GM23338 (cell line): Measurements from ENCODE around the gene OR52W1. TPM values are rescaled to one million over a fixed set of nuclear protein-coding genes. Genes with fewer than 3 reads are reported as not detected.

ENCODE experiments used
- ATAC-seq: fragments of 200-7000 bp; cut with Tn5 transposase; 3 replicates; pipeline ENCODE4 v1.9.1; 2020
- DNase-seq: peaks from one replicate; pipeline ENCODE4 v3.0.0-alpha.2; 2015; ENCODE audit warnings: low spot score
- H2AFZ ChIP-seq: fragments of 200-600 bp; sonication (generic); 2 replicates; pipeline ENCODE4 v1.8.0; 2016; ENCODE audit warnings: antibody characterized with exemption, mild to moderate bottlenecking, moderate library complexity
- H3F3A ChIP-seq: fragments of 200-600 bp; sonication (generic); replicated peaks from 2 replicates; pipeline ENCODE4 v1.8.0; 2017; ENCODE audit warnings: antibody characterized with exemption, mixed run types, low read depth
- H3K27ac ChIP-seq: fragments of 200-600 bp; sonication (generic); 2 replicates; pipeline ENCODE4 v1.6.1; 2016; ENCODE audit warnings: low read depth
- H3K27me3 ChIP-seq: fragments of 200-600 bp; sonication (generic); 2 replicates; pipeline ENCODE4 v1.8.0; 2016; ENCODE audit warnings: mild to moderate bottlenecking, mixed run types, moderate library complexity; ENCODE audit not compliant: insufficient read depth
- H3K36me3 ChIP-seq: fragments of 200-600 bp; sonication (generic); 2 replicates; pipeline ENCODE4 v1.8.0; 2016; ENCODE audit warnings: mild to moderate bottlenecking; ENCODE audit not compliant: insufficient read depth
- H3K4me1 ChIP-seq: fragments of 200-600 bp; sonication (generic); 2 replicates; pipeline ENCODE4 v1.8.0; 2016; ENCODE audit warnings: mild to moderate bottlenecking, moderate library complexity; ENCODE audit not compliant: insufficient read depth
- H3K4me2 ChIP-seq: fragments of 200-600 bp; sonication (generic); 2 replicates; pipeline ENCODE4 v1.7.1; 2017; ENCODE audit warnings: mixed run types
- H3K4me3 ChIP-seq: fragments of 200-600 bp; sonication (generic); 2 replicates; pipeline ENCODE4 v1.6.1; 2016; ENCODE audit warnings: mixed run types
- H3K79me2 ChIP-seq: fragments of 200-600 bp; sonication (generic); replicated peaks from 2 replicates; pipeline ENCODE4 v1.8.0; 2017; ENCODE audit warnings: mild to moderate bottlenecking; ENCODE audit not compliant: insufficient read depth
- H3K9me2 ChIP-seq: fragments of 200-600 bp; sonication (generic); 2 replicates; pipeline ENCODE4 v1.8.0; 2017; ENCODE audit not compliant: insufficient read depth
- H4K20me1 ChIP-seq: fragments of 200-600 bp; sonication (generic); replicated peaks from 2 replicates; pipeline ENCODE4 v1.8.0; 2017; ENCODE audit warnings: mild to moderate bottlenecking; ENCODE audit not compliant: insufficient read depth
- H3K27ac Mint-ChIP-seq: 2 replicates; pipeline ENCODE4 v1.8.0; 2020; ENCODE audit warnings: inconsistent platforms, mild to moderate bottlenecking, moderate library complexity, mixed read lengths
- H3K27me3 Mint-ChIP-seq: 3 replicates; pipeline ENCODE4 v1.8.0; 2022; ENCODE audit warnings: low read depth, mild to moderate bottlenecking, moderate library complexity, mixed read lengths, inconsistent platforms; ENCODE audit not compliant: insufficient read depth, poor library complexity
- H3K36me3 Mint-ChIP-seq: 3 replicates; pipeline ENCODE4 v1.8.0; 2021; ENCODE audit warnings: low read depth, mild to moderate bottlenecking, inconsistent platforms, moderate library complexity, mixed read lengths
- H3K4me1 Mint-ChIP-seq: 3 replicates; pipeline ENCODE4 v1.8.0; 2020; ENCODE audit warnings: mild to moderate bottlenecking, inconsistent platforms, mixed read lengths
- H3K4me3 Mint-ChIP-seq: 3 replicates; pipeline ENCODE4 v1.8.0; 2021; ENCODE audit warnings: moderate library complexity, mild to moderate bottlenecking, inconsistent platforms, mixed read lengths
- H3K9me3 Mint-ChIP-seq: 3 replicates; pipeline ENCODE4 v1.8.0; 2020; ENCODE audit warnings: moderate library complexity, mild to moderate bottlenecking, inconsistent platforms, mixed read lengths
- CREB1 ChIP-seq: fragments of 250-450 bp; sonication (Bioruptor Pico); IDR thresholded peaks from 2 replicates; pipeline ENCODE4 v1.5.0; 2020; ENCODE audit warnings: low read depth, mild to moderate bottlenecking, moderate library complexity
- CTCF ChIP-seq, 2 experiments: fragments of 200-600 bp in 1 of 2; sonication (generic) in 1 of 2; conservative IDR thresholded peaks; 2 replicates each; pipeline versions ENCODE4 v1.5.1 to v1.6.1; 2016 to 2017; ENCODE audit warnings: antibody characterized with exemption in 2 of 2, low read depth in 2 of 2, mild to moderate bottlenecking in 2 of 2, moderate library complexity in 1 of 2
- EZH2 ChIP-seq: fragments of 200-600 bp; sonication (generic); IDR thresholded peaks from one replicate; pipeline ENCODE4 v1.8.0; 2017; ENCODE audit warnings: antibody characterized with exemption, mild to moderate bottlenecking, low read depth; ENCODE audit not compliant: unreplicated experiment
- EZH2phosphoT487 ChIP-seq: fragments of 200-600 bp; sonication (generic); IDR thresholded peaks from one replicate; pipeline ENCODE4 v1.8.1; 2018; ENCODE audit warnings: antibody characterized with exemption; ENCODE audit not compliant: unreplicated experiment
- POLR2AphosphoS5 ChIP-seq: IDR thresholded peaks from 2 replicates; pipeline ENCODE4 v1.6.1; 2016; ENCODE audit warnings: antibody characterized with exemption, low read depth
- REST ChIP-seq: IDR thresholded peaks from one replicate; pipeline ENCODE4 v1.6.1; 2018; ENCODE audit warnings: antibody characterized with exemption; ENCODE audit not compliant: unreplicated experiment
- STAT1 ChIP-seq: IDR thresholded peaks from one replicate; pipeline ENCODE4 v1.6.1; 2016; ENCODE audit warnings: antibody characterized with exemption; ENCODE audit not compliant: unreplicated experiment
- ZNF331 ChIP-seq: fragments of 250-450 bp; sonication (Bioruptor Pico); IDR thresholded peaks from 2 replicates; pipeline ENCODE4 v1.5.0; 2020; ENCODE audit warnings: low read depth, mild to moderate bottlenecking, moderate library complexity
- ZNF462 ChIP-seq: fragments of 250-450 bp; sonication (Bioruptor Pico); IDR thresholded peaks from 2 replicates; pipeline ENCODE4 v1.5.0; 2020; ENCODE audit warnings: mild to moderate bottlenecking, moderate library complexity
- polyA plus RNA-seq: library from polyadenylated mRNA; unstranded; fragments of >200 nt; fragmentation: Nextera tagmentation; extraction: Ambion mirVana; gene quantifications from 2 replicates; pipeline ENCODE4 v1.2.1, GENCODE V29; 2016
- total RNA-seq: library from RNA; depleted of rRNA; stranded (reverse); fragments of >200 nt; shearing (Covaris generic); gene quantifications from 2 replicates; pipeline ENCODE4 v1.2.3, GENCODE V29; 2014
- TF ChIP-seq, protein P1 (sequence below): IDR thresholded peaks from 2 replicates; pipeline ENCODE4 v1.6.1; 2016; ENCODE audit warnings: antibody characterized with exemption

The OR52W1 gene
- total and polyA plus RNA-seq, 2 experiments from 2014 or later: not detected

GRCh38 chr11:6240139-6240538 lies 41.1 kb downstream of the OR52W1 start:
- H3K4me1 Mint-ChIP-seq: peaks cover 14% of the 10 kb centered on the region
- Histone ChIP-seq H3K36me3 (no peaks in the 10 kb centered on the region), H3K27ac (no peak overlapping the region), H3K9me2 (no peaks in the 10 kb centered on the region), H3K27me3 (no peaks in the 10 kb centered on the region), H2AFZ (no peak overlapping the region), H3F3A (no peaks in the 10 kb centered on the region), H3K4me2 (no peak overlapping the region), H4K20me1 (no peaks in the 10 kb centered on the region), H3K79me2 (no peaks in the 10 kb centered on the region), H3K4me3 (no peak overlapping the region), H3K4me1 (no peaks in the 10 kb centered on the region)
- H3K9me3 Mint-ChIP-seq: no peaks in the 10 kb centered on the region
- H3K27ac Mint-ChIP-seq: no peak overlapping the region
- no peak overlapping the region for H3K4me3 Mint-ChIP-seq
- no peaks in the 10 kb centered on the region for H3K36me3 Mint-ChIP-seq
- ATAC-seq (no peak), DNase-seq (no peak)
- no peak for TF ChIP-seq ZNF331 (CRISPR knock-in tag)
- H3K27me3 Mint-ChIP-seq: peaks cover 4% of the 10 kb centered on the region

DNA sequence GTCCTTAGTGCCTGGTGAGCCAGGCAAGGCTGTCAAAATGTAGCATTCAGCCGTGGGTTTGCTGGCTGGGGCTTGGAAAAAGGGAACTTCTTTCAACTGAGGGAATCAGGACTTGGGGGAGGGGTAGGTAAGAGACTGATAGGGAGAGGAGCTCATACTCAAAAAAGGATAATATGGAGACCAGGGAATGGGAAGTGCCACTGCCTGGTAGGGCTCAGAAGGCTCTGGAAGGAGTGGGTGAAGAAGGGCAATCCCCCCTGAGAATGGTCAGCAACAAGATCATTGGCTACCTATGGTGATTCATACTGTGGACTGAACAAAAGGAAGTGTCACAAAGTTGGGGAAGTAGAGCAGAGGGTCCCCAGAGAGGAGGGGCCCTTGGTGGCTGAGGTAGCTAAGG lies 41.8 kb downstream of the OR52W1 start:
- Histone ChIP-seq H3K79me2 (no peaks in the 10 kb centered on the region), H3K4me2 (no peak overlapping the region), H3K4me3 (no peak overlapping the region), H3K27me3 (no peaks in the 10 kb centered on the region), H3F3A (no peaks in the 10 kb centered on the region), H4K20me1 (no peaks in the 10 kb centered on the region), H3K4me1 (no peaks in the 10 kb centered on the region), H2AFZ (no peak overlapping the region), H3K36me3 (no peaks in the 10 kb centered on the region), H3K27ac (no peak overlapping the region), H3K9me2 (no peaks in the 10 kb centered on the region)
- no peak overlapping the region for H3K4me3 Mint-ChIP-seq
- no peak for DNase-seq
- peaks cover 11% of the 10 kb centered on the region for H3K4me1 Mint-ChIP-seq
- no peak overlapping the region for H3K27ac Mint-ChIP-seq
- H3K27me3 Mint-ChIP-seq: peaks cover 1% of the 10 kb centered on the region
- ATAC-seq: no peak
- H3K36me3 Mint-ChIP-seq: no peaks in the 10 kb centered on the region
- H3K9me3 Mint-ChIP-seq: no peaks in the 10 kb centered on the region
- TF ChIP-seq EZH2: no peak
- no peak for TF ChIP-seq ZNF331 (CRISPR knock-in tag)
- TF ChIP-seq EZH2phosphoT487: no peak
- TF ChIP-seq, protein P1, sequence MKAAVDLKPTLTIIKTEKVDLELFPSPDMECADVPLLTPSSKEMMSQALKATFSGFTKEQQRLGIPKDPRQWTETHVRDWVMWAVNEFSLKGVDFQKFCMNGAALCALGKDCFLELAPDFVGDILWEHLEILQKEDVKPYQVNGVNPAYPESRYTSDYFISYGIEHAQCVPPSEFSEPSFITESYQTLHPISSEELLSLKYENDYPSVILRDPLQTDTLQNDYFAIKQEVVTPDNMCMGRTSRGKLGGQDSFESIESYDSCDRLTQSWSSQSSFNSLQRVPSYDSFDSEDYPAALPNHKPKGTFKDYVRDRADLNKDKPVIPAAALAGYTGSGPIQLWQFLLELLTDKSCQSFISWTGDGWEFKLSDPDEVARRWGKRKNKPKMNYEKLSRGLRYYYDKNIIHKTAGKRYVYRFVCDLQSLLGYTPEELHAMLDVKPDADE: no peak
- TF ChIP-seq STAT1: no peak
- no peak for TF ChIP-seq POLR2AphosphoS5
- TF ChIP-seq REST: no peak
- TF ChIP-seq CTCF (conservative IDR thresholded peaks at IDR 0.05; ENCODE audit: low read depth in 2 of 2): no peak
- no peak for TF ChIP-seq ZNF462 (CRISPR knock-in tag)
- no peak for TF ChIP-seq CREB1
